B cell (primary cell): ENCODE measurements around the gene HINT3. TPM values are rescaled to one million over a fixed set of nuclear protein-coding genes. Genes with fewer than 3 reads are reported as not detected.

Experiments used
- ATAC-seq: fragments of 200-7000 bp; cut with Tn5 transposase; one replicate; pipeline ENCODE4 v1.10.0; 2021; ENCODE audit warnings: low read depth, mild to moderate bottlenecking, moderate number of reproducible peaks, moderate library complexity
- CTCF ChIA-PET: fragments of 350-600 bp; sonication (Branson Sonifier 250); formaldehyde crosslinking; loops from one replicate; lab custom pipeline; 2021; ENCODE audit warnings: antibody characterized with exemption, inconsistent platforms; lab: Charles Lee
- POLR2A ChIA-PET: fragments of 350-600 bp; sonication (Branson Sonifier 250); formaldehyde crosslinking; loops from one replicate; lab custom pipeline; 2021; ENCODE audit warnings: antibody characterized with exemption; lab: Charles Lee
- DNase-seq: peaks from one replicate; pipeline ENCODE4 v3.0.0; 2013
- H2AFZ ChIP-seq: 2 replicates; pipeline ENCODE4 v1.6.1; 2012; ENCODE audit warnings: mild to moderate bottlenecking, low read depth, low read length; ENCODE audit not compliant: insufficient read depth, poor library complexity, severe bottlenecking
- H3K27ac ChIP-seq, 2 donors: 1 replicate in 1 of 2; 2 replicates in 1 of 2; pipeline ENCODE4 v1.5.1; 2012 to 2013; ENCODE audit warnings: low read length in 2 of 2, mild to moderate bottlenecking in 2 of 2, moderate library complexity in 1 of 2
- H3K27me3 ChIP-seq, 4 experiments: fragments of 200-600 bp in 1 of 4; sonication (generic) in 1 of 4; replicated peaks in 1 of 4; 1 replicate in 2 of 4; 2 replicates in 2 of 4; pipeline versions ENCODE4 v1.6.1 to v1.7.0; 2013 to 2016; ENCODE audit warnings: low read length in 3 of 4, mild to moderate bottlenecking in 2 of 4, mixed read lengths in 1 of 4, moderate library complexity in 1 of 4; ENCODE audit not compliant: insufficient read depth in 4 of 4, control insufficient read depth in 3 of 4; ENCODE audit errors: control extremely low read depth in 1 of 4
- H3K36me3 ChIP-seq, 2 experiments: replicated peaks in 1 of 2; 1 replicate in 1 of 2; 2 replicates in 1 of 2; pipeline versions ENCODE4 v1.6.1 to v1.7.1; 2013; ENCODE audit warnings: low read length in 1 of 2; ENCODE audit not compliant: insufficient read depth in 2 of 2, control insufficient read depth in 1 of 2; ENCODE audit errors: control extremely low read depth in 1 of 2, extremely low read depth in 1 of 2
- H3K4me1 ChIP-seq, 2 donors: fragments of 200-600 bp in 1 of 2; sonication (generic) in 1 of 2; 1 replicate in 1 of 2; 2 replicates in 1 of 2; pipeline versions ENCODE4 v1.5.1 to v1.6.1; 2013 to 2017; ENCODE audit warnings: low read length in 2 of 2; ENCODE audit not compliant: control insufficient read depth in 2 of 2, insufficient read depth in 2 of 2
- H3K4me2 ChIP-seq: replicated peaks from 2 replicates; pipeline ENCODE3; 2012; ENCODE audit warnings: mild to moderate bottlenecking, low read depth, low read length; ENCODE audit not compliant: poor library complexity, severe bottlenecking
- H3K4me3 ChIP-seq, 5 experiments: fragments of 200-600 bp in 1 of 5; sonication (generic) in 1 of 5; 1 replicate in 3 of 5; 2 replicates in 2 of 5; pipeline versions ENCODE4 v1.5.1 to v1.7.0; 2011 to 2016; ENCODE audit warnings: low read length in 4 of 5, mild to moderate bottlenecking in 4 of 5, low read depth in 2 of 5, control low read depth in 1 of 5, moderate library complexity in 1 of 5; ENCODE audit not compliant: insufficient read depth in 1 of 5; ENCODE audit errors: control extremely low read depth in 1 of 5, extremely low read depth in 1 of 5
- H3K79me2 ChIP-seq: fragments of 200-600 bp; sonication (generic); one replicate; pipeline ENCODE4 v1.6.0; 2016; ENCODE audit warnings: low read length; ENCODE audit not compliant: control insufficient read depth, insufficient read depth
- H3K9ac ChIP-seq: fragments of 200-600 bp; sonication (generic); 2 replicates; pipeline ENCODE4 v1.6.1; 2017; ENCODE audit warnings: mild to moderate bottlenecking, low read length, moderate library complexity
- H3K9me3 ChIP-seq, 3 donors: one replicate each; pipeline versions ENCODE4 v1.6.1 to v1.7.1; 2013; ENCODE audit warnings: low read length in 2 of 3; ENCODE audit not compliant: control insufficient read depth in 2 of 3, insufficient read depth in 1 of 3; ENCODE audit errors: control extremely low read depth in 1 of 3
- H4K20me1 ChIP-seq: 2 replicates; pipeline ENCODE4 v1.6.0; 2012; ENCODE audit warnings: mild to moderate bottlenecking, low read length; ENCODE audit not compliant: insufficient read depth, control insufficient read depth, poor library complexity, severe bottlenecking
- H3K27ac Mint-ChIP-seq: one replicate; pipeline ENCODE4 v1.8.0; 2021; ENCODE audit warnings: mixed read lengths
- H3K27me3 Mint-ChIP-seq: one replicate; pipeline ENCODE4 v1.8.0; 2021; ENCODE audit warnings: mixed read lengths
- H3K4me1 Mint-ChIP-seq: one replicate; pipeline ENCODE4 v1.8.0; 2021; ENCODE audit warnings: mixed read lengths
- H3K4me3 Mint-ChIP-seq: one replicate; pipeline ENCODE4 v1.8.0; 2021; ENCODE audit warnings: mixed read lengths
- H3K9me3 Mint-ChIP-seq: one replicate; pipeline ENCODE4 v1.8.0; 2022; ENCODE audit warnings: mixed read lengths; ENCODE audit not compliant: insufficient read depth
- EZH2 ChIP-seq: IDR thresholded peaks from 2 replicates; pipeline ENCODE4 v1.6.1; 2012; ENCODE audit warnings: borderline replicate concordance, low read depth, mild to moderate bottlenecking, moderate library complexity, low read length; ENCODE audit not compliant: insufficient read depth, poor library complexity, severe bottlenecking
- WGBS: methylation state at CpG from one replicate; pipeline ENCODE4 v1.1.5; 2013; ENCODE audit warnings: missing lambda C conversion rate; ENCODE audit not compliant: insufficient coverage; 5-methylcytosine and 5-hydroxymethylcytosine counted together
- intact Hi-C: fragments of 100-400 bp; cut with micrococcal nuclease; formaldehyde crosslinking; loops from one replicate; pipeline ENCODE4 v1.10.0; 2022
- polyA plus RNA-seq: library from polyadenylated mRNA; depleted of rRNA; stranded (reverse); fragments of >200 nt; gene quantifications from 2 replicates; pipeline ENCODE4 v1.2.3, GENCODE V29; 2012
- total RNA-seq, 2 donors: library from RNA; stranded (reverse); fragments of 120-200 nt in 1 of 2; gene quantifications; 1 replicate in 1 of 2; 2 replicates in 1 of 2; pipeline versions ENCODE4 v1.2.3 to v1.2.4, GENCODE V29; 2013 to 2022
- TF ChIP-seq, protein P1 (sequence below): fragments of 200-600 bp; IDR thresholded peaks from one replicate; pipeline ENCODE4 v1.8.0; 2022; ENCODE audit warnings: antibody characterized with exemption, mild to moderate bottlenecking

The HINT3 gene
- total and polyA plus RNA-seq, 2 donors (not counting 1 experiment from before 2014, with no cell fraction given), result 5.5 to 12.4 TPM

DNA sequence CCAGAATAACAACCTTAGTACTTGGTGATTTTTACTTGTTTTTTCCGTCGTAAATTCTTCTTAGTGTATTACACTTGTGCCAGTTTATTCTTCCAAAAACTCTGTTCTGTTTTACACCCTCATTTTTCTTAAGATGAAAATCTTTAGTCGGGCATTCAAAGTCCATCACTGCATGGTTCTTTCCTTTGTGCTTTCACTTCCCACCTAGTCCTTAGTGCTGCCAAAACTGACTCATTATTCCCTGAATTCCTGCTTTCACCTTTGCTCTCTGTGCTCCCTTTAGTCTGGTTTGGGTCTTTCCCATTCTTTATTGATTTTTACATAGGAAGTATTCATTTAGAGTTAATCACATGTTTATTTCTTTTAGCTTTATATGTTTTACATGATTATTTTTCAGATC is 33.1 kb downstream of the HINT3 start:
- H3K9me3 ChIP-seq, result no peaks in the 10 kb centered on the region
- no peaks in the 10 kb centered on the region for H3K27me3 Mint-ChIP-seq
- no peak overlapping the region for H3K4me3 ChIP-seq
- no peaks in the 10 kb centered on the region for H4K20me1 ChIP-seq
- DNase-seq (no peak), ATAC-seq (no peak)
- no peak overlapping the region for H3K27ac Mint-ChIP-seq
- H3K27me3 ChIP-seq, result no peaks in the 10 kb centered on the region
- no peaks in the 10 kb centered on the region for H3K9me3 Mint-ChIP-seq
- ChIA-PET POLR2A (no interaction called here), CTCF (interaction anchor here (0.8 to 1.4 kb wide), 2 partner anchors 15 to 676 kb away, joined by 3 to 4 read pairs; no protein-coding TSS in a partner anchor)
- H3K36me3 ChIP-seq, result no peaks in the 10 kb centered on the region
- no peak overlapping the region for H3K27ac ChIP-seq
- no peak overlapping the region for H3K4me2 ChIP-seq
- intact Hi-C loops, result loop anchor here (5.0 kb wide), 1 partner anchor 677 kb away; no protein-coding TSS in a partner anchor
- WGBS, result 100% methylated on average over 1 of the region's 3 CpGs
- TF ChIP-seq, protein P1, sequence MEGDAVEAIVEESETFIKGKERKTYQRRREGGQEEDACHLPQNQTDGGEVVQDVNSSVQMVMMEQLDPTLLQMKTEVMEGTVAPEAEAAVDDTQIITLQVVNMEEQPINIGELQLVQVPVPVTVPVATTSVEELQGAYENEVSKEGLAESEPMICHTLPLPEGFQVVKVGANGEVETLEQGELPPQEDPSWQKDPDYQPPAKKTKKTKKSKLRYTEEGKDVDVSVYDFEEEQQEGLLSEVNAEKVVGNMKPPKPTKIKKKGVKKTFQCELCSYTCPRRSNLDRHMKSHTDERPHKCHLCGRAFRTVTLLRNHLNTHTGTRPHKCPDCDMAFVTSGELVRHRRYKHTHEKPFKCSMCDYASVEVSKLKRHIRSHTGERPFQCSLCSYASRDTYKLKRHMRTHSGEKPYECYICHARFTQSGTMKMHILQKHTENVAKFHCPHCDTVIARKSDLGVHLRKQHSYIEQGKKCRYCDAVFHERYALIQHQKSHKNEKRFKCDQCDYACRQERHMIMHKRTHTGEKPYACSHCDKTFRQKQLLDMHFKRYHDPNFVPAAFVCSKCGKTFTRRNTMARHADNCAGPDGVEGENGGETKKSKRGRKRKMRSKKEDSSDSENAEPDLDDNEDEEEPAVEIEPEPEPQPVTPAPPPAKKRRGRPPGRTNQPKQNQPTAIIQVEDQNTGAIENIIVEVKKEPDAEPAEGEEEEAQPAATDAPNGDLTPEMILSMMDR, result no peak
- TF ChIP-seq EZH2, result no peak
- H3K4me1 Mint-ChIP-seq, result peaks cover 7% of the 10 kb centered on the region
- peaks cover 10 to 12% of the 10 kb centered on the region in 2 donors for H3K4me1 ChIP-seq
- H3K9ac ChIP-seq, result no peak overlapping the region
- H2AFZ ChIP-seq, result no peak overlapping the region
- H3K79me2 ChIP-seq, result peaks cover 5% of the 10 kb centered on the region
- H3K4me3 Mint-ChIP-seq, result no peak overlapping the region

DNA sequence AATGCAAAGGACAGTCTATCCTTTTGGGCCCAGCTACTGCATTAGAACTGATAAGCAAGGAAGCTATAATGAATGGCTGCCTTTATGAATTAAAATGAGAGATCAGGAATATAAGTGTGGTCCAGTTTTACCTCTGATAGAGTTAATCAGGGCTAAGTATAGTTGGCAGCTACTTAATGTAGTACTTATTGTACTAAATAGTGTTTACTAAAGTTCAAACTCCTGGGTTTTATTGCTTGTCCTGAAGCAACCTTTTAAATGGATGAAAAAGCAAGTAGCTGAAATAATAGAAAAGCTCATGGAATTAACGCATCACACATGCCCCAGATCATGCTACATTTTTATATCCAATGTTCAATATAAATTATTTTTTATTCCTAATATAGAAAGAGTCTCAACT is 35.1 kb downstream of the HINT3 start:
- peaks cover 13% of the 10 kb centered on the region for H3K4me1 Mint-ChIP-seq
- H3K4me3 ChIP-seq, result no peak overlapping the region
- H2AFZ ChIP-seq, result no peak overlapping the region
- no peaks in the 10 kb centered on the region for H3K9me3 ChIP-seq
- no peak overlapping the region for H3K4me3 Mint-ChIP-seq
- intact Hi-C loops, result no loop called here
- H3K27ac ChIP-seq, result no peak overlapping the region
- H3K27me3 Mint-ChIP-seq, result no peaks in the 10 kb centered on the region
- H3K4me2 ChIP-seq, result no peak overlapping the region
- H3K36me3 ChIP-seq, result no peaks in the 10 kb centered on the region
- ATAC-seq (no peak), DNase-seq (no peak)
- ChIA-PET POLR2A (no interaction called here), CTCF (interaction anchor here (0.9 to 1.4 kb wide), 3 partner anchors 15 to 35 kb away, joined by 3 to 5 read pairs (median 4); partner anchors contain the start of gene HINT3)
- WGBS, result no CpG with 5 or more reads among the region's 1 CpG
- no peaks in the 10 kb centered on the region for H4K20me1 ChIP-seq
- H3K79me2 ChIP-seq, result no peaks in the 10 kb centered on the region
- H3K27me3 ChIP-seq, result no peaks in the 10 kb centered on the region
- H3K27ac Mint-ChIP-seq, result no peak overlapping the region
- no peaks in the 10 kb centered on the region for H3K9me3 Mint-ChIP-seq
- no peak overlapping the region for H3K9ac ChIP-seq
- peaks cover 5 to 10% of the 10 kb centered on the region in 2 donors for H3K4me1 ChIP-seq
- TF ChIP-seq EZH2, result no peak
- TF ChIP-seq, protein P1, result no peak
